CD4-positive, alpha-beta T cell treated with Interleukin-21 for 1 hour (primary cell): ENCODE measurements around the gene SGCD.

Source experiments
- DNase-seq: peaks from one replicate; pipeline ENCODE4 v3.0.0-alpha.2; 2020

The SGCD gene

DNA sequence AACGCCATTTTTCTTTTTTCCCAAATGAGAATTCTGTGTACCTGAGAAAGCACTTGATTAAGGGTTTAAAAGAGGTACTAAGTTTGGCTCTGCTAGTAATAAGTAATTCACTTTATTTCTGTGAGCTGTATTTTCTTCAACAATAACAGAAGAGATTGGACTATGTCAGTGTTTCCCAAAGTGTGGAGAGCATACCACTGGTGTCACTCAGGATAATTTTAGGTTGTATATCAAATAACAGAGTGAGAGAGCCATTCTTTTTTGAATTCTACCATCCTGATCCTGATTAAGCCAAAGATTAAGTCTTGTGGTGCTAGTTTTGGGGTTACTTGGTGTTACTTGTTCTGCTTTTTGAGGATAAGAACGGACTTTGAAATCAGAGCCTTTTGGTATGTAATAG is 380.8 kb downstream of the SGCD start:
- DNase-seq: no peak

DNA sequence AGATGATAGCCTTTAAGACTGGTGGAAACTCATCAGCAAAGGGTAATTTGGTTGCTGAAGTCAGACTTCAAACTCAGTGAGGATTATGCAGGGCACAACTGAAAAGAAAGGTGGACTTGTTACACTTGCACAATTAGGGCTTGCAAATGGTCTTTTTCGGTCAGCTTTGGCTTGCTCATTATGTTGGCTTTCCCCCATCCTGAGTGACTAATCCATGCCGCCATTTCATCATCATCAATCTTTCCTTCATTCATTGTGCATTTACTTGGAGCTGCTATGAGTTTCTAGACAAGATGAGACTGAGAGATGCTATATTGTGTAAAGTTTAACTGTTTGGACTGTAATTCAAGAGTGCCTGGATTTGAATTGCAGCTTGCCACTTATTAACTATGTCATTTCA is 388.3 kb downstream of the SGCD start:
- no peak for DNase-seq

DNA sequence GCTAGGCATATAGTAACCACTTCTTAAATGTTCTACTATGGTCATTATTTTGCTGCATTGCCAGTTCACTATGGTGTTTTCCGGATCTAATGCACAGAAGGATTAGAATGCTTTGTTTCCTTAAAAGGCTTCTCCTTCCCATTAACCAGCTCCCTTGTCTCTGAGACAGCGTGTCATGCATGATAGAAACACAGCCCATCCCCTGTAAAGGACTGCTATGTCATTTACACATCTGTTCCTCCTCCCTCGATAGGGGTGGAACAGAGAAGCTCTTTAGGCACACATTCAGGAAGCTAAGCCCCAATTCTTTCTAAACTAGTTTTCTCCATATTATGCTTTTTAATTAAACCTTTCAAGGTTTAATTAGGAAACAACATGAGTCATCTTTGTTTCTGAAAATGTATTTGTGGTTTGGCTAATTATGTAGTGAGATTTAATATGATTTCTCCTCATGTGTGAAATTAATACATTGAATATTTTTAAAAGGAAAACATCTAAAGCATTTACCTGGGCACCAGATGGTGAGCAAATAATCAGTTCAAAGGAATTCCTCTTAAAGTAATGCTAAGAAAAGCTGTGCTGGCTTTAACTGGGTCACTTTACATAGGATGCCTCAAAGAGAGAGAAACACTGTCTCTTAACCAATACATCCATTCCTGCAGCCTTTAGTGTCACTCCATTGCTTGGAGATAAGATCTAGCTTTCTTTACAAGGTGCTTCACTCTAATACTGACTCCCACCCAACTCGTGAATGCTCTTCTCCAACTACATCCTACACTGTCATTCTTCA is 389.8 kb downstream of the SGCD start:
- DNase-seq: no peak

DNA sequence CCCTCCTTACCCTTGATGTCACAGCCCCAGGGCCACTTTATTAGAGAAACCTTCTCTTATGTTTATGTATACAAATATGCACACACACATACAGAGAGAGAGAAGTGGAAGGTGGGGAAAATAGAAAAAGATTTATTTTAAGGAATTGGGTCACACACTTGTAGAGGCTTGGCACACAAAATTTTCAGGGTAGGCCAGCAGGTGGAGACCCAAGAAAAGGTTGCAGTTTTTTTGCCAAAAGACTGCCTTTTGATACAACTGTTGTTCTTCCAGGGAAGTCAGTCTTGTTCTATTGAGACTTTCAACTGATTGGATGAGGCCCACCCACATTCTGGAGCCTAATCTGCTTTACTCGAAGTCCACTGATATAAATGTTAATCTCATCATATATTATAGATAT is 392.0 kb downstream of the SGCD start:
- DNase-seq: no peak

DNA sequence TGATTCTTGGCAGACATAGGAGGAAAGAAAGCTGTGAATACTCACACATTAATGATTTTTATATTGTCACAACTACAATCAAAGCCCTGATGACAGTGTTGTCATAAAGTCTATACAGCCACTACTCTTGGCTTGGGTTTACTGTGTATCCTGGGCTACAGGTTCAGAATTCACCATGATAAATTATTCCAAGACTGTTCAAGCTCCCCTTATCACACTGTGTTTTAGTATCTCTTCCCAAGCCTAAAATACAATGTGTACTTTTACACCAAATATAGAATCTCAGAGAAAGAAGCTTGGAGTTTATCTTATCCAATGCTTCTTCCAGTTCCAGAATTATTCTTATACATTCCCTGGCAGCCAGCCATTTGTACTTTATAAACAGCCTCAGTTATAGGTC is 395.4 kb downstream of the SGCD start:
- no peak for DNase-seq

DNA sequence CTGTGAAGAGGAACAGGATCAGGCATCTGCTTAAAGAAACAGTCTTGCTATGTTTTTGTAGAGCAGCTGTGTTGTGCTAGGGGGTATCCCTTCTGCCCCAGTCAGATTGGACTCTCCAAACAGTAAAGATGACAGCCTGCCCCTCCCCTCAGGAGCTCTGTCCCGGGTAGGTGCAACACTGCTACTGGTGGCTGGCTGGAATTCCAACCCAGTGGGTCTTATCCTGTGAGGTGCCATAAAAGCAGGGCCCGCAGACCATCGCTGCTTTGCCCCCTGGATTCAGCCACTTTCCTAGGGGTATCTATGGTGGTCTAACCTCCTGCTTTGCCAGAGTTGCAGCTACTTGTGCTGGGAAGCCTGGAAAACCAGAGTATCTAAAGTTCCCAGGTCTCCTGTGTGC is 408.5 kb downstream of the SGCD start:
- DNase-seq: no peak

DNA sequence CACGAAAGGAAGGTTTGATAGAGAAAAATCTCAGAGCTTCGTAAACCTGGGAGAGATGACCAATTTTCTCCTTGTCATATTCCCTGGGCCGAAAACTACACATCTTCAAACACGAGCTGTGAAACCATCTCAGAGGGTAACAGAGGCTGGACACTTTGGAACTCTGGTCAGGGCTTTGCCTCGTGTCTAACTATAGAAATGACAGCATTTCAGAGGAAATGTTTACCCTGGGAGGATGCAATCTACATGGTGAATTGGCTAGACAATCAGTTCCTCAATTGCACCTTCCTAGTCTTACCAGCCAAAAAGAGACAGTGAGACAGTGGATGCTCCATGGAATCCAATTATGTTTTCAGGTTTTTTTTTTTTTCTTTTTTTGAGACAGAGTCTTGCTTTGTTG is 414.6 kb downstream of the SGCD start:
- no peak for DNase-seq

DNA sequence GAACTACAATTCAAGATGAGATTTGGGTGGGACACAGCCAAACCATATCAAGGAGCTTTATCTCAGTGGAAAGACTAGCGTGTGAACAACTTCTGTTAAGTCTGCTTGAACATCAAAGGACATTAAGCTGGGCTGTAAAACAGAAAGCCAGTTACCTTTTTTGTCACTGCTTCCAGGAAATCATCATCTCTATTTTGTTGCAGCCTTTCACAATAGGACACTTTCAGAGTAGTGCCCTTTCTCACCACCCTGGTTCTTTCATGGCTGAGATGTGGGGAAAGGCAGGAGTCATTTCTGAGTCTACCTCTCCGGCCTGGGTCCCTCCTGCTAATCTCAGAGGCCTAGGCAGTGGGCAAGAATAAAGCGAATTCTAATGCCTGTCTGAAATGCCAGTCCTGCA is 426.9 kb downstream of the SGCD start:
- no peak for DNase-seq

DNA sequence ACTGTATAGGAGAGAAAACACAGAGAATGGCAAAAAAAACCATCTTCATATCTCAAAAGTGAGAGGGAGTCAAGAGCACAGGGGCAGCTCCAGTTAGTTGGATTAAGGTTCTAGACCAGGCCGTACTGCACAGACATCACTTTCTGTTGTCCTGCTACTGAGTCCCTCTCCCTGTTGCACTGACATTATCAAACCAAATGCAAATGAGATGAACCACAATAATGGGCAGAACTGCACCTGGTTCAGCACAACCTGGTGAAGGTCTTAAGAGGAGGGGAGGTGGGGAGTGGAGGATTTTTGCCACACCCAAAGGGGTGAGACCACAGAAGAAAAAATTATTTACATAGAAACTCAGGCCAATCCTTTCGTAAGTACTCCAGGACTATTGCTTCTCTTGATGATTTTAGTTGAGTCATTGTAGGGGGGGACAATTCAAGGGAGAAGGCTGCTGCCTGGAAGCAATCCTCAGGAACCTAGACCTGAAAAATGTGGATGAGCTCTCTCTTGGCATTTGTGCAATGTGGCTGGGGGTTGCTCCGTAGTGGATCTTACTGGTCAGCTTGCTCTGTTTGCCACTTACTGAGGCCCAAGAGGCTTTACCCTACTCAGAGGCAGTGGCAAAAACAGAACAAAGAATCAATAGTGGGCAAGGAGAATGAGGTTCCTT is 428.6 kb downstream of the SGCD start:
- DNase-seq: no peak

DNA sequence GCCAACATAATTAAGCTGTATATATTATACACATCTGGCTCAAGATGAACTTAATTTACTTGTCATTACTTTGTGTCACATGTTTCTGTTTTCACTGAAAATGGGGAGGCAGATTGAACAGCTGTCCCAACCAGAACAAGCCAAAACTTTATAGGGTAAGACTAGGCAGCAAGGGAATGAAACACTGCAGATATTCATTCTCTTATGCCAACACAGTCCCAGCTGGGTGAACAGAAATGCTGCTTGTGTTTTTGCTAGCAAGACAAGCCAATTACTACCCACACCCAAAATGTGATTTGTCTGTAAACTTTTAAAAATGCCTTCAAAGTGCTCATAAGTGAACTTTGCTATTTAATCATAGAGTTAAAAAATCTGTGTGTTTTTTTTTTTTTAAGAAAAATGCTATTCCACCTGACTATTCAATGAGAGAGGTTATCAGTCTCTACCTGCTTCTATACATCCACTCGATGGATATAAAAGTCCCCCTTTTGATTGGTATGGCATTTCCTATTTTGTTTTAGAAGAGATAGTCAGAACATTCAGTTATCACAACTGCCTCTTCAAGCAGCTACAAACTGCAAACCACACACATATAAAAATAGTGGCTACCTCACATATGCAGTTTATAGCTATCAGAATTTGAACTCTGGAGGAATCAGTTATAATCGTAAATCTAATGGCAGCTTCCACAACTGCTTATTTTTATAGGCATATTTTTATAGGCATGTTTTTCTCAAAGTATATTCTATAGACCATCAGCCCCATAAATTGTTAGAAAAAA is 431.2 kb downstream of the SGCD start:
- no peak for DNase-seq

DNA sequence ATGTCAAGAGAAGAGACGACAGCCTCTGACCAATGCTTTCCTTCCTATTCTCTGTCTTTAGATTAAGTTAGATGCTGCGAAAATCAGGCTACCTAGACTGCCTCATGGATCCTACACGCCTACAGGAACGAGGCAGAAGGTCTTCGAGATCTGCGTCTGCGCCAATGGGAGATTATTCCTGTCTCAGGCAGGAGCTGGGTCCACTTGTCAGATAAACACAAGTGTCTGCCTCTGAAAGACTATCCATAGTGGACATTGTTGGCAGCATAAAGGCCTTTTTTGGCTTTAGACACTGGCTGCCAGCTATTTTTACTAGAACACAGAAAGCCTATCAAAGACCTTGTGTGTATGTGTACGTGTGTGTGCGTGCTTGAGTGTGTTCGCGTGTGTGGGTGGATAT is 432.2 kb downstream of the SGCD start:
- no peak for DNase-seq

DNA sequence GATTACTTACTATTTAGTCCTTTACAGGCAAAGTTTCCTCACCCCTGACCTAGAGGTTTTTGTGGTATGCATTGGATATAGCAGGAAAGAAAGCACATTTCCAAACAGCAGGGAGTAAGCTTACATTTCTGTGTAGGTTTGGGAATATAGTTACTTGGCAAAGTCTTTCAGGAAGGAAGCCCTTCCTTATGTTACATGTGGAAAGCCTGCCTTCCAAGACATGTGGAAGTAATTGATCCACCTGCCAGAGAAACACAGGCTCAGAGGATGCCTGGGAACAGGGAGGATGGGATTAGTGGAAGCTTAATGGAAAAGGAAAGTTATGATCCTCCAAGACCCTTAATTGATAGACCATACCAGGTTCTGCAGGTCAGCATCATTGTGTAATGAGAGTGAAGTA is 435.8 kb downstream of the SGCD start:
- DNase-seq: no peak

DNA sequence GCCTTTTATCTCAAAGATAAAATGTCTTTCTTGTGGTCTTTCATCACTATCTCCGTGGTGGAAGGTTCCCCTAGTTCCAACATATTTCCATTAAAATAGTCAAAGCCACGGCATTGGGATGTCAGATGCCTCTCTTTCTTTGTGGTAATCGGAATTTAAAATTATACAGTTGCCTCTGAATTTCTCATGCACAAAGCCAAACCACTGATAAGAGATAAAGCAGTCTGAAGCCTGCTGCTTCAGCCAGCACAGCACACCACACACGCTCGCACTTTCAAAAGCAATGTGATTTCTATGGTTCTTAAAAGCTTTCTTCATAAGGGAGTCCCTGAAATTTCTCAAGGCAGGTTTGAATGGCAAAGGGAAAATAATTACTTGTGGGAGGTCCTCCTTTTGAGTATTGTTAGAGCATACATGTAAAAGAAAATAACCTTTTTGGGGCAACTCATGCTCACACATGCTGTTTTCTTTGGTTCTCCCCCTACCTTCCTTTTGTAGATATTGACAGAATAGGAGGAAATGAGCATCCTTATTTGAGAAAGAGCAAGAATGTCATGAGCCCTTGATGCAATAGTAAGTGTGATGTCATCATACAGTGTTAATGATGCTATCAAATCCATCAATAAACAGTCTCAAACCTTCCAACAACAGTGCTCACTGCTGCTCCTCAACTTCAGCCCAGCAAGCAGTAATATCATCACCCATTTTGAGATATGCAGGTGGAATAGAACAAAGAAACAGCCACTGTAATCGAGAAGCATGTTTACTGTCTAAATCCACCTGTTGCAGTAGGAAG is 437.4 kb downstream of the SGCD start:
- DNase-seq: no peak

DNA sequence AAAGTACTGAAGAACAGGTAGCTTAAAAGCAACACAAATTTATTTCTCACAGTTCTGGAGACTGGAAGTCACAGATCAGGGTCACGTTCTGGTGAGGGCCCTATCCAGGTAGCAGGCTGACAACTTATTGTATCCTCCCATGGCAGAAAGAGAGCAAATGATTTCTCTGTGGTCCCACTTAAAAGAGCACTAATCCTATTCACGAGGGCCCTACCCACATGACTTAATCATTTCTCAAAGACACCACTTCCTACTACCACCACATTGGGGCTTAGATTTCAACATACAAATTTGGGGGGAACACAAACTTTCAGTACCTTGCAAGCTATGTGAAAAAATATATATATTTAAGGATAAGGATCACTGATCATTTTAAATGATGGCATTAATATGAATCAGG is 447.3 kb downstream of the SGCD start:
- no peak for DNase-seq

DNA sequence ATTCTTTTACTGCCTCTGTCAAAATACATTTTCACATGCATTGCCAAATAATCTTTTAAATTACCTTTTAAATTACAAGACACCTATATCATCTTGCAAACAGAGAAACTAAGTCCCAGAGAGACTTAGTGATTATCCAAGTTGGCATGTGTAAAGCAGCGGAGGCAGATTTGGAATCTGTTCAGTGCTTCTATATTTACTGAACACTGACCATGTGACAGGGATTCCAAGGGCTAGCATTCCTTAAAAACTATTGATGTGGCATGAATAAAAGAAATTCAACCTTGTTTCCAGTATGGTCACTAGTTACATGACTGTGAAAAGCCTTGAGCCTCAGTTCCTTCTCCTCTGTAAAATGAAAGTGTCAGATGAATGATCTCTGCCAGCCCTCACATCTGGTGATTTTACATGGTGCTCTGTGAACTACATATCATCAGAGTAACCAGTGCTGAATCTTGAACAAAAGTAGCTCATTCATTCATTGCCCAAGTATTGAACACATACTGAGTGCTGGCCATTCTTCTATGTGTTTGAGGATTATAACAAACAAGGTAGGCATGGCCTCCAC is 451.3 kb downstream of the SGCD start:
- no peak for DNase-seq

DNA sequence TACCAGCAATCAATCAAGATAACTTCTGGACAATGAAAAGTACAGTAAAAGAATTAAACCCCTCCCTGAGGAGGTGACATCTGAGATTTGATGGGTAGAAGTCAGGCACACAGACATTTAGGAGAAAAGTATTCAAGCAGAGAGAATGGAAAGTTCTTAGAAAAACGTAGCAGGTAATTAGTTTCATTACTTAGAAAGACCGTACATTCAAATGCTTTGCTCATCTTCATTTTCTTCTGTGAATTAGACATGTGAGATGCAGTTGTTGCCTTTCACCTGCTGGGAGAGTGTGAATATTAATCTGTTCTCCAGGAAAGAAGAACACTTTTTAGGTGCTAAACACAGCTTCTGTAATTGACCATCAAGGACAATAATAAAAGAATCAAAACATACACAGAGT is 451.8 kb downstream of the SGCD start:
- DNase-seq: no peak

DNA sequence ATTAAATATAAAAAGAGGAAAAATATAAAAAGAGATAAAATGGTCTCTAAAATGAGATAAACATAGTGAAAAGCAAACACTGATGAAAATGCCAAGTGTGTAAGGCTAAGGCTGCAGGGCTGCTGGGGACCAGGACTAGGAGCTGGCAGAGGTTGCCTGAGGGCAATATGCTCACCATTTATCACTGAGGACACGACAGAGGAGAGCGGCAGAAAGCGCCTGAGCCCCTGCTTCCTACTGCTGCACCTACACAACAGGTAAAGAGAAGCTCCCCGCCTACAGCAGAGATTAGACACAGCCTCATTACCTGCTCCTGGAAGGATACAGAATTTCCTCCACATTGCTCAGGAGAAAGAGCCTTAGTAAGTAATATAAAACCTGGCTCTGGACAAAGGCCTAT is 452.5 kb downstream of the SGCD start:
- no peak for DNase-seq

DNA sequence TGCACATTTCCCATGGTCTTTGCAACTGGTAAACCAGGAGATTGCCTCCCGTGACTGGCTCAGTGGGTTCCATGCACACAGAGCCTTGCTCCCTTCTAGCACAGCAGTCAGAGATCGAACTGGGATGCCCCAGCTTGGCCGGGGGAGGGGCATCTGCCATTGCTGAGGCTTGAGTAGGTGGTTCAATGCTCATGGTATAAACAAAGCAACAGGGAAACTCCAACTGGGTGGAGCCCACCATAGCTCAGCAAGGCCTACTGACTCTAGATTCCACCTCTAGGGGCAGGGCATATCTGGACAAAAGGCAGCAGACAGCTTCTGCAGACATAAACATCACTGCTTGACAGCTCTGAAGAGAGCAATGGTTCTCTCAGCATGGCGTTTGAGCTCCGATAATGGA is 456.1 kb downstream of the SGCD start:
- DNase-seq: no peak

DNA sequence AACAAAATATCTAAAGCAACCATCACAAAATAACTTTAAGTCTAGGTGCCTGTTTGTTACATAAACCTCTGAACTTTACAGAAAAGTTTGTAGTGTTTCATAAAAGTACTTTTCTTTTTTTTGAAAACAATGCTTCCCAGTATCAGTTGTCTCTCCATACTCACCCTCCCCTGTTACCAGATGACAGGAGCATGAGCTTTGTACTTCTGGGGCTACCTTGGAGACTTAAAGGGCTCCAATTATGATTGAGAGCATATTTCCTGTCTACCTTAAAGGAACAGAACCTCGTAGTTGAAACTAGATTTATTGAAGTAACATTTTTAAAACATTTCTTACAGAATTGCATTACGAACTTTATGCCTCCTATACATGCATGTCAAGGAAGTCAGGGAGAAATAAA is 467.7 kb downstream of the SGCD start:
- DNase-seq: no peak

DNA sequence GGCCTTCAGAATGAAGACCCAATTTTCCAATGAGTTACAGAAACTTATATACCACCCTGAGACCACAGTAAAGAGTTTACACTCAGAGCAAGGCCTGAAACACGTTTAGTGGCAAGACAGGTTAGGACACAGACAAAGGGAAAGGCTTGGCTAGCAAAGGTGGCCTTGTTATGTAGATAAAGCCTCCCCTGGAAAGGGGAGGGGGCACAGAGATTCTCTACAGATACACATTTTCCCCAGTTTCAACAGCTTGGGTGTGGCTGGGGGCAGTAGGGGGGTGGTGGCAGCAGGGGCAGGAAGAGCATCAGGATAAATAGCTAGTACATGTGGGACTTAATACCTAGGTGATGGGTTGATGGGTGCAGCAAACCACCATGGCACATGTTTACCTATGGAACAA is 471.2 kb downstream of the SGCD start:
- DNase-seq: no peak

DNA sequence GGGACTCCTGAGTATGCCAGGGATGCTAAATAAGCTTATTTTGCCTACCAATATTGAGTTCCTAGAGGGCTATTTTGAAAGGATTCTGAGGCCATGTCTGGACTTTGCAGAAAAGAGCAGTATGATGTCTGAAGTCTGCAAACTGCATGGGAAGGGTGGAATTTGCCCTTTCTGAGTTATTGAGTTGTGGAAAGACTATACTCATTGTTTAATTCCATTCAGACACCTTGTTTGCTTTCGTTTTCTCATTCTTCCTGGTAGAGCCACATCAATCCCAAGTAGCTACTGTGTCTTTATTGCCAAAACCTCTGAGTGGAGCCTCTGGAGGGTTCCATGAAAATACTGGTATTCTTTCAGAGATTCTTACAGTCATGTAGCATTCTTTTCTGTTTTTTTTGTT is 472.2 kb downstream of the SGCD start:
- DNase-seq: no peak

DNA sequence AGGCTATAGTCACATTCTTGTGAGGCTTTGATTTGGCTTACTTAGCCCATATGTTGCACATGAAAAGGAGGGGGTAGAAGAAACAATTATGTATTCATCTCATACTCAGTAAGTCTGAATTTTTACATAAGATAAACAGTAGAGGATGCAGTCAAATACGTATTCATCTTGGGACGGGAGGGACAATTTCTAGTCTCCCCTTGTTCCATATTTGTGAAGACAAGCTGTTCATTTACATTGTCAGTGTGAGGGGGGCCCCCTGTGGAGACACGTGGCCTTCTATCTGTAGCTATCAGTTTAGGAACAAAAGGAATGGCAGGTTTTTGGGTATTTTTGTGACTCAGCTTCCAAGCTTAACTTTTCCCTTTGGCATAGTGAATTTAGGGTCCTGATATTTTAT is 474.0 kb downstream of the SGCD start:
- no peak for DNase-seq

DNA sequence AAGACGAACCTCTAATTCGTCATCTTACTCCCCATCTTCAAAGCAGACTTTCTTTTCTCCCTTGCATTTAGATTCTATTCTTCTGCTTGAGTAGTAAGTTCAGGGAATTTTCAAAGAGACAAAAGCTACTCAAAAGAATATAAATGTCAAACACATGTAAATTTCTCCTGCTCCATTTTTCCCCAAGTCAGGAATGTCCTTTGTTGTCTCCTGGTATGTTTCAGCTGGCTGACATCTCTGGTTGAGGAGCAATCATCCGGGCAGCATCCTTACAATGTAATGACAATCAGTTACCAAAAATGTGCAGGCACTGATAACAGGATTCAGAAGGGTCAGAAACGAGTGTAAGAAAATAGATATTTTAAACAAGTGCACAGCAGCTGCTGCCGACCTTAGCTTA is 475.5 kb downstream of the SGCD start:
- DNase-seq: no peak
